Prostate gland (tissue), 2 donors: ENCODE results near the gene TEAD3. TPM values are rescaled to one million over a fixed set of nuclear protein-coding genes. Genes with fewer than 3 reads are reported as not detected.

Source experiments
- DNase-seq: peaks from one replicate; pipeline ENCODE4 v3.0.0-alpha.2; 2019; ENCODE audit warnings: low spot score
- H3K27ac ChIP-seq, 2 donors: fragments of 200-600 bp; sonication (generic); 2 replicates each; pipeline ENCODE4 v1.5.1; 2017 to 2019
- H3K27me3 ChIP-seq: fragments of 200-600 bp; sonication (generic); replicated peaks from 2 replicates; pipeline ENCODE4 v1.5.1; 2019; ENCODE audit not compliant: insufficient read depth
- H3K36me3 ChIP-seq, 2 donors: fragments of 200-600 bp; sonication (generic); 1 replicate in 1 of 2; 2 replicates in 1 of 2; pipeline versions ENCODE4 v1.5.1 to v1.8.1; 2017 to 2019
- H3K4me1 ChIP-seq: fragments of 200-600 bp; sonication (generic); replicated peaks from 2 replicates; pipeline ENCODE4 v1.5.1; 2019
- H3K4me3 ChIP-seq, 2 donors: fragments of 200-600 bp; sonication (generic); 2 replicates each; pipeline ENCODE4 v1.5.1; 2017 to 2019
- H3K9me3 ChIP-seq: fragments of 200-600 bp; sonication (generic); 2 replicates; pipeline ENCODE4 v1.5.1; 2017
- POLR2A ChIP-seq: fragments of 450-650 bp; IDR thresholded peaks from one replicate; pipeline ENCODE4 v1.6.1; 2016; ENCODE audit warnings: antibody characterized with exemption, mild to moderate bottlenecking
- POLR2AphosphoS5 ChIP-seq: sonication (generic); formaldehyde crosslinking; IDR thresholded peaks from one replicate; pipeline ENCODE4 v1.6.1; 2017; ENCODE audit warnings: antibody characterized with exemption
- WGBS: methylation state at CpG from one replicate; pipeline ENCODE4 v1.1.5; 2018; 5-methylcytosine and 5-hydroxymethylcytosine counted together
- intact Hi-C: fragments of 100-400 bp; cut with DNase I; formaldehyde crosslinking; loops from one replicate; pipeline ENCODE4 v1.14.2; 2022
- total RNA-seq, 2 donors: library from RNA; depleted of rRNA; stranded (reverse); fragments of >200 nt; gene quantifications; one replicate each; pipeline ENCODE4 v1.1.0, GENCODE V29; 2016
- TF ChIP-seq, protein P1 (sequence below), 4 experiments: fragments of 200-600 bp in 2 of 4; fragments of 450-650 bp in 2 of 4; sonication (generic) in 2 of 4; IDR thresholded peaks; 1 replicate in 3 of 4; 2 replicates in 1 of 4; pipeline ENCODE4 v1.5.1; 2016 to 2019; ENCODE audit warnings: antibody characterized with exemption in 4 of 4, mild to moderate bottlenecking in 2 of 4, moderate library complexity in 2 of 4

TEAD3 gene
- total RNA-seq, 2 donors from 2014 or later = 34.1 to 41.1 TPM

DNA sequence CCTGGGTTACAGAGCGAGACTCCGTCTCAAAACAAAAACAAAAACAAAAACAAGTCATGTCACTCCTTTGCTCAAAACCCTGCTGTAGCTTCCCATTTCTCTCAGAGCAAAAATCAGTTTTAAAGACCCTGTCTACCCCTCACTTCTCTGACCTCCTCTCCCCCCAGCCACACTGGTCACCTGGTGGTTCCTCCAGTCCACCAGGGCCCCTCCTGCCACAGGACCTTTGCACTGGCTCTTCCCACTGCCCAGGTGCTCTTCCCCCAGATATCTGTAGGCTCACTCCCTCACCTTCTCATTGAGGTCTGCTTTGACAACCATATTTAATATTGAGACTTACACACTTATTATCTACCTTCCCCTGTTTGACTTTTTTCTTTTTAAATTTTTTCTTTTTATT is 4.9 kb upstream of the TEAD3 start:
- no peak for DNase-seq
- intact Hi-C loops = no loop called here
- Histone ChIP-seq H3K9me3 (no peaks in the 10 kb centered on the region), H3K4me1 (no peaks in the 10 kb centered on the region), H3K36me3 (no peaks in the 10 kb centered on the region), H3K27me3 (no peaks in the 10 kb centered on the region), H3K27ac (no peak overlapping the region), H3K4me3 (no peak overlapping the region)
- no peak for TF ChIP-seq POLR2AphosphoS5
- TF ChIP-seq, protein P1, sequence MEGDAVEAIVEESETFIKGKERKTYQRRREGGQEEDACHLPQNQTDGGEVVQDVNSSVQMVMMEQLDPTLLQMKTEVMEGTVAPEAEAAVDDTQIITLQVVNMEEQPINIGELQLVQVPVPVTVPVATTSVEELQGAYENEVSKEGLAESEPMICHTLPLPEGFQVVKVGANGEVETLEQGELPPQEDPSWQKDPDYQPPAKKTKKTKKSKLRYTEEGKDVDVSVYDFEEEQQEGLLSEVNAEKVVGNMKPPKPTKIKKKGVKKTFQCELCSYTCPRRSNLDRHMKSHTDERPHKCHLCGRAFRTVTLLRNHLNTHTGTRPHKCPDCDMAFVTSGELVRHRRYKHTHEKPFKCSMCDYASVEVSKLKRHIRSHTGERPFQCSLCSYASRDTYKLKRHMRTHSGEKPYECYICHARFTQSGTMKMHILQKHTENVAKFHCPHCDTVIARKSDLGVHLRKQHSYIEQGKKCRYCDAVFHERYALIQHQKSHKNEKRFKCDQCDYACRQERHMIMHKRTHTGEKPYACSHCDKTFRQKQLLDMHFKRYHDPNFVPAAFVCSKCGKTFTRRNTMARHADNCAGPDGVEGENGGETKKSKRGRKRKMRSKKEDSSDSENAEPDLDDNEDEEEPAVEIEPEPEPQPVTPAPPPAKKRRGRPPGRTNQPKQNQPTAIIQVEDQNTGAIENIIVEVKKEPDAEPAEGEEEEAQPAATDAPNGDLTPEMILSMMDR (IDR thresholded peaks at IDR 0.05) = no peak
- WGBS = 94% methylated on average over 2 of the region's 2 CpGs

- intact Hi-C loops = no loop called here
These were observed 3.9 kb upstream of the TEAD3 start for GRCh38 chr6:35500782-35501181.

GRCh38 chr6:35499372-35499771 is 2.5 kb upstream of the TEAD3 start:
- Histone ChIP-seq H3K27me3 (no peaks in the 10 kb centered on the region), H3K27ac (no peak overlapping the region), H3K9me3 (no peaks in the 10 kb centered on the region), H3K4me3 (no peak overlapping the region), H3K36me3 (no peaks in the 10 kb centered on the region), H3K4me1 (peaks cover 11% of the 10 kb centered on the region)
- WGBS = 68% methylated on average over 4 of the region's 4 CpGs
- DNase-seq = no peak
- intact Hi-C loops = no loop called here
- TF ChIP-seq POLR2AphosphoS5 (no peak), POLR2A (no peak)

More at GRCh38 chr6:35500782-35501181, 3.9 kb upstream of the TEAD3 start:
- peak; percentile 53 for TF ChIP-seq POLR2AphosphoS5
- TF ChIP-seq, protein P1 (IDR thresholded peaks at IDR 0.05) = no peak
- no peaks in the 10 kb centered on the region for H3K9me3 ChIP-seq
- no peaks in the 10 kb centered on the region for H3K36me3 ChIP-seq
- peak overlapping the region; percentile 13 to 19 for H3K27ac ChIP-seq
- 48% methylated on average over 6 of the region's 6 CpGs for WGBS
- no peaks in the 10 kb centered on the region for H3K4me1 ChIP-seq
- no peak overlapping the region for H3K4me3 ChIP-seq
- DNase-seq = peak; percentile 40
- no peaks in the 10 kb centered on the region for H3K27me3 ChIP-seq

DNA sequence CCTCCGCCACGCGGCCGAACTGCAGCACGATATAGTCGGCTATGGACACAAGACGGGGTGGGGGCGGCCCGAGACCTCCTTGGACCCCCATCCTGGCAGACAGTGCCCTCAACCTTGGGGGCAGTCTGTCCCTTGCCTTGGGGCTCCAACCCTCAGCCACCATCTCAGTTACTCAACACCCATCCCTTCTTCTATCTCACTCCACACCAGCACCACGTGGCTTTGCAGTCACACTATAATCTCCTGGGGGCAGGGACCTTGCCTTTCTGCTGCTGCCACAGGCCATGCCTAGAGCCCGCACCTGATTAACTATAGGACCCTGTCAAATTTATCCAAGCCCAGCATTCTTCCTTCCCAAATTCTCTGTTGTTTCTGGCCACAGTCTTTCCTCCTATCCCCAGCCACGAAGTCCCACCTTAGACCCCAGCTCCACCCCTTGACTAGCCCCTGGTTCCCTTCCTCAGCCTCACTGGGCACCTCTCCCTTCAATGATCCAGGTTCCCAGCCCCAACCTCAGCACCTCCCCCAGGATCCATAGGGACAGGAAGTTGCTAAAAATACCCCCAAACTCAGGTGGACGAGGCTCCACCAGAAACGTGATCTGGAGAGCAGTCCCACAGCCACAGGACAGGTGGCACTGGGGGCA is 1.7 kb upstream of the TEAD3 start:
- 34% methylated on average over 10 of the region's 14 CpGs for WGBS
- Histone ChIP-seq H3K27ac (peak overlapping the region; percentile 95 to 98), H3K9me3 (no peaks in the 10 kb centered on the region), H3K4me3 (peak overlapping the region; percentile 89 to 97), H3K4me1 (peaks cover 18% of the 10 kb centered on the region), H3K36me3 (no peaks in the 10 kb centered on the region), H3K27me3 (no peaks in the 10 kb centered on the region)
- DNase-seq = no peak
- intact Hi-C loops = no loop called here
- TF ChIP-seq, protein P1 (IDR thresholded peaks at IDR 0.05) = no peak
- no peak for TF ChIP-seq POLR2AphosphoS5
- no peak for TF ChIP-seq POLR2A

- no peaks in the 10 kb centered on the region for H3K9me3 ChIP-seq
- no peaks in the 10 kb centered on the region for H3K27me3 ChIP-seq
- TF ChIP-seq, protein P1 (IDR thresholded peaks at IDR 0.05) = peak in 3 of 4 experiments; percentile 9 to 26 (median 14)
- peak; percentile 45 for TF ChIP-seq POLR2A
- TF ChIP-seq POLR2AphosphoS5 = no peak
- WGBS = 2% methylated on average over 70 of the region's 77 CpGs
- peaks cover 21% of the 10 kb centered on the region for H3K4me1 ChIP-seq
- intact Hi-C loops = loop anchor here (2.0 kb wide), 1 partner anchor 29 kb away; the partner anchor contains the start of gene RPL10A
- peak overlapping the region; percentile 89 to 97 for H3K4me3 ChIP-seq
- peak overlapping the region; percentile 95 to 98 for H3K27ac ChIP-seq
- DNase-seq = no peak
- no peaks in the 10 kb centered on the region for H3K36me3 ChIP-seq
These were observed 917 bp upstream of the TEAD3 start for GRCh38 chr6:35497571-35498421.
